B cell (primary cell): ENCODE data around the gene TNFRSF19.

Source experiments
- CTCF ChIP-seq: fragments of 200-600 bp; IDR thresholded peaks from one replicate; pipeline ENCODE4 v1.8.0; 2022; ENCODE audit warnings: antibody characterized with exemption, mild to moderate bottlenecking
- EZH2 ChIP-seq: IDR thresholded peaks from 2 replicates; pipeline ENCODE4 v1.6.1; 2012; ENCODE audit warnings: borderline replicate concordance, low read depth, mild to moderate bottlenecking, moderate library complexity, low read length; ENCODE audit not compliant: insufficient read depth, poor library complexity, severe bottlenecking

- TF ChIP-seq CTCF (no peak), EZH2 (no peak)
Measured at GRCh38 chr13:23621316-23621645, 51.1 kb downstream of the TNFRSF19 start.
